Naive thymus-derived CD4-positive, alpha-beta T cell (primary cell): ENCODE measurements around the gene DNAH1. TPM values are rescaled to one million over a fixed set of nuclear protein-coding genes. Genes with fewer than 3 reads are reported as not detected.

ENCODE experiments used
- ATAC-seq: fragments of 150-1000 bp; cut with Tn5 transposase; 2 replicates; pipeline ENCODE4 v1.10.0; 2021; ENCODE audit warnings: mild to moderate bottlenecking, moderate library complexity
- CTCF ChIA-PET: fragments of 350-600 bp; sonication (Branson Sonifier 250); formaldehyde crosslinking; loops from one replicate; lab custom pipeline; 2021; ENCODE audit warnings: antibody characterized with exemption; lab: Charles Lee
- POLR2A ChIA-PET: fragments of 350-600 bp; sonication (Branson Sonifier 250); formaldehyde crosslinking; loops from one replicate; lab custom pipeline; 2021; ENCODE audit warnings: antibody characterized with exemption, inconsistent platforms; lab: Charles Lee
- DNase-seq, 9 donors: peaks; one replicate each; pipeline versions ENCODE4 v3.0.0 to v3.0.0-alpha.2; 2020 to 2022; ENCODE audit warnings: mixed read lengths in 1 of 9
- H3K27ac ChIP-seq: one replicate; pipeline ENCODE4 v1.7.0; 2013; ENCODE audit warnings: mild to moderate bottlenecking, low read depth, low read length, moderate library complexity
- H3K27me3 ChIP-seq, 2 donors: one replicate each; pipeline ENCODE4 v1.7.0; 2013; ENCODE audit warnings: low read length in 2 of 2, mild to moderate bottlenecking in 2 of 2, moderate library complexity in 2 of 2; ENCODE audit not compliant: control insufficient read depth in 2 of 2, insufficient read depth in 2 of 2
- H3K36me3 ChIP-seq, 3 experiments: 1 replicate in 2 of 3; 2 replicates in 1 of 3; pipeline ENCODE4 v1.7.0; 2013; ENCODE audit warnings: low read length in 3 of 3, mild to moderate bottlenecking in 3 of 3, moderate library complexity in 1 of 3; ENCODE audit not compliant: insufficient read depth in 3 of 3, control insufficient read depth in 2 of 3
- H3K4me1 ChIP-seq, 2 donors: one replicate each; pipeline ENCODE4 v1.7.0; 2013; ENCODE audit warnings: low read length in 2 of 2, mild to moderate bottlenecking in 2 of 2, moderate library complexity in 1 of 2; ENCODE audit not compliant: control insufficient read depth in 2 of 2, insufficient read depth in 2 of 2
- H3K4me3 ChIP-seq: 2 replicates; pipeline ENCODE4 v1.7.0; 2013; ENCODE audit warnings: mild to moderate bottlenecking, low read length
- H3K9me3 ChIP-seq, 3 experiments: 1 replicate in 2 of 3; 2 replicates in 1 of 3; pipeline ENCODE4 v1.7.0; 2013; ENCODE audit warnings: low read length in 3 of 3; ENCODE audit not compliant: control insufficient read depth in 2 of 3
- H3K27ac Mint-ChIP-seq, 9 donors: one replicate each; pipeline ENCODE4 v1.8.0; 2020 to 2022; ENCODE audit warnings: mixed read lengths in 9 of 9, mild to moderate bottlenecking in 8 of 9, moderate library complexity in 5 of 9, inconsistent platforms in 2 of 9
- H3K27me3 Mint-ChIP-seq, 5 donors: one replicate each; pipeline ENCODE4 v1.8.0; 2021 to 2022; ENCODE audit warnings: mixed read lengths in 5 of 5, mild to moderate bottlenecking in 1 of 5
- H3K36me3 Mint-ChIP-seq, 5 donors: one replicate each; pipeline ENCODE4 v1.8.0; 2020 to 2022; ENCODE audit warnings: mixed read lengths in 5 of 5, mild to moderate bottlenecking in 3 of 5, inconsistent platforms in 1 of 5
- H3K4me1 Mint-ChIP-seq, 7 donors: one replicate each; pipeline ENCODE4 v1.8.0; 2020 to 2022; ENCODE audit warnings: mixed read lengths in 7 of 7, mild to moderate bottlenecking in 3 of 7, inconsistent platforms in 1 of 7
- H3K4me3 Mint-ChIP-seq, 10 donors: one replicate each; pipeline ENCODE4 v1.8.0; 2020 to 2022; ENCODE audit warnings: mild to moderate bottlenecking in 10 of 10, mixed read lengths in 10 of 10, moderate library complexity in 6 of 10, inconsistent platforms in 2 of 10
- H3K9me3 Mint-ChIP-seq, 11 donors: one replicate each; pipeline ENCODE4 v1.8.0; 2020 to 2022; ENCODE audit warnings: mixed read lengths in 11 of 11, mild to moderate bottlenecking in 4 of 11, inconsistent platforms in 1 of 11, moderate library complexity in 1 of 11
- intact Hi-C, 2 donors: fragments of 100-400 bp; cut with micrococcal nuclease; formaldehyde crosslinking; loops; one replicate each; pipeline ENCODE4 v1.15.1; 2023
- polyA plus RNA-seq, 2 donors: library from polyadenylated mRNA; unstranded; fragments of 300-500 nt; fragmentation: Illumina TruSeq; gene quantifications; one replicate each; pipeline ENCODE4 v1.2.3, GENCODE V29; 2021
- total RNA-seq, 6 experiments: library from RNA in 5 of 6; stranded (reverse) in 5 of 6; gene quantifications; 1 replicate in 5 of 6; 2 replicates in 1 of 6; pipeline ENCODE4 v1.2.3 and lab custom pipeline; 2021 to 2026

DNAH1 gene
- total and polyA plus RNA-seq, 7 experiments from 2014 or later = 0.35 to 69.2 (median 48.2) TPM

DNA sequence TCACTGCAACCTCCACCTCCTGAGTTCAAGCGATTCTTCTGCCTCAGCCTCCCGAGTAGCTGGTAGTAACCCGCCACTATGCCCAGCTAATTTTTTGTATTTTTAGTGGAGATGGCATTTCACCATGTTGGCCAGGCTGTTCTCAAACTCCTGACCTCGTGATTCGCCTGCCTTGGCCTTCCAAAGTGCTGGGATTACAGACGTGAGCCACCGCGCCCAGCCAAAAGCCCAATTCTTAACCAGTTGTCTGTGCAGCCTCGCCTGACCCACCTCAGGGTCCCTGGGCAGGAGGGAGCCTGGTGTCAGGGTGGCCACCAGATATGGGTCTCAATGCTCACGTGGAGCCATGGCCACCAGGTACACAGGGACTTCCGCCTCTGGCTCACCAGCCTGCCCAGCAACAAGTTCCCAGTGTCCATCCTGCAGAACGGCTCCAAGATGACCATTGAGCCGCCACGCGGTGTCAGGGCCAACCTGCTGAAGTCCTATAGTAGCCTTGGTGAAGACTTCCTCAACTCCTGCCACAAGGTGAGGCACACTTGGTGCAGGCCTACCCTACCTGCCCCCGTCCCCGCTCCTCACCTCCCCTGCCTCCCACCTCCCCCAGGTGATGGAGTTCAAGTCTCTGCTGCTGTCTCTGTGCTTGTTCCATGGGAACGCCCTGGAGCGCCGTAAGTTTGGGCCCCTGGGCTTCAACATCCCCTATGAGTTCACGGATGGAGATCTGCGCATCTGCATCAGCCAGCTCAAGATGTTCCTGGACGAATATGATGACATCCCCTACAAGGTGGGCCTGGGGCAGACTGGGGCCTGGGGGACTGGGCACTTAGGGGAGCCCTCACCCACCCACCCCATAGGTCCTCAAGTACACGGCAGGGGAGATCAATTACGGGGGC is 80.1 kb downstream of the DNAH1 start:
- no peaks in the 10 kb centered on the region for H3K27me3 Mint-ChIP-seq
- H3K4me3 ChIP-seq = no peak overlapping the region
- intact Hi-C loops = no loop called here
- no peaks in the 10 kb centered on the region for H3K27me3 ChIP-seq
- peaks cover 0 to 84% (median 0%) of the 10 kb centered on the region in 3 experiments for H3K36me3 ChIP-seq
- no peaks in the 10 kb centered on the region for H3K4me1 ChIP-seq
- ATAC-seq (no peak), DNase-seq (no peak)
- H3K9me3 ChIP-seq = no peaks in the 10 kb centered on the region
- H3K4me1 Mint-ChIP-seq = no peaks in the 10 kb centered on the region
- POLR2A ChIA-PET = no interaction called here
- H3K9me3 Mint-ChIP-seq = no peaks in the 10 kb centered on the region
- CTCF ChIA-PET = no interaction called here
- no peak overlapping the region for H3K27ac ChIP-seq
- peaks cover 0 to 20% (median 14%) of the 10 kb centered on the region in 5 donors for H3K36me3 Mint-ChIP-seq
- no peak overlapping the region for H3K27ac Mint-ChIP-seq
- no peak overlapping the region for H3K4me3 Mint-ChIP-seq

- ChIA-PET CTCF (no interaction called here), POLR2A (no interaction called here)
- H3K4me3 Mint-ChIP-seq = no peak overlapping the region
- no peaks in the 10 kb centered on the region for H3K4me1 Mint-ChIP-seq
- Histone ChIP-seq H3K9me3 (no peaks in the 10 kb centered on the region), H3K27me3 (no peaks in the 10 kb centered on the region), H3K36me3 (peaks cover 0 to 84% (median 0%) of the 10 kb centered on the region in 3 experiments), H3K27ac (no peak overlapping the region), H3K4me3 (no peak overlapping the region), H3K4me1 (no peaks in the 10 kb centered on the region)
- no peaks in the 10 kb centered on the region for H3K27me3 Mint-ChIP-seq
- DNase-seq (no peak), ATAC-seq (no peak)
- intact Hi-C loops = no loop called here
- H3K27ac Mint-ChIP-seq = peak overlapping the region in 1 of 9 donors; percentile 46
- no peaks in the 10 kb centered on the region for H3K9me3 Mint-ChIP-seq
- H3K36me3 Mint-ChIP-seq = peaks cover 0 to 17% (median 7%) of the 10 kb centered on the region in 5 donors
Measured at GRCh38 chr3:52396907-52397591, 80.9 kb downstream of the DNAH1 start.

DNA sequence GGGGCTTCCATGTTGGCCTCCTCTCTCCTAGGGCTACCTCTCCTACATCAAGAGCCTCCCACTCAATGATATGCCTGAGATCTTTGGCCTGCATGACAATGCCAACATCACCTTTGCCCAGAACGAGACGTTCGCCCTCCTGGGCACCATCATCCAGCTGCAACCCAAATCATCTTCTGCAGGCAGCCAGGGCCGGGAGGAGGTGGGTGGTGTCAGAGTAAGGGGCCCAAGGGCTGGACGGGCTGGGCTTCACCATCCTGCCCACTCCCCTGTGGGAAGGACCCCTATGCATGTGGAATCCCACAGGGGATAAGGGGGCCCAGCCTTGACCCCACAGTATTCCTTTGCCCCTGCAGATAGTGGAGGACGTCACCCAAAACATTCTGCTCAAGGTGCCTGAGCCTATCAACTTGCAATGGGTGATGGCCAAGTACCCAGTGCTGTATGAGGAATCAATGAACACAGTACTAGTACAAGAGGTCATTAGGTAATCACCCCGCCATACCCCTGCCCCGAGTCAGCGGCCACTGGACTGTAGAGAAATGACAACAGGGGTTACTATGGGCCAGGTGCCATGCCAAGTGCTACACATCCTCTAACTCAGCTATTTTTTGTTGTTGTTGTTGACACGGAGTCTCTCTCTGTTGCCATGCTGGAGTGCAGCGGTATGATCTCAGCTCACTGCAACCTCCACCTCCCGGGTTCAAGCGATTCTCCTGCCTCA is 81.7 kb downstream of the DNAH1 start:
- ChIA-PET POLR2A (no interaction called here), CTCF (no interaction called here)
- intact Hi-C loops = no loop called here
- ATAC-seq (no peak), DNase-seq (no peak)
- Histone ChIP-seq H3K4me3 (no peak overlapping the region), H3K27ac (no peak overlapping the region), H3K9me3 (no peaks in the 10 kb centered on the region), H3K36me3 (peaks cover 0 to 84% (median 5%) of the 10 kb centered on the region in 3 experiments), H3K4me1 (no peaks in the 10 kb centered on the region), H3K27me3 (no peaks in the 10 kb centered on the region)
- H3K4me3 Mint-ChIP-seq = no peak overlapping the region
- no peaks in the 10 kb centered on the region for H3K27me3 Mint-ChIP-seq
- H3K4me1 Mint-ChIP-seq = no peaks in the 10 kb centered on the region
- peaks cover 0 to 21% (median 6%) of the 10 kb centered on the region in 5 donors for H3K36me3 Mint-ChIP-seq
- peak overlapping the region in 1 of 9 donors; percentile 13 for H3K27ac Mint-ChIP-seq
- no peaks in the 10 kb centered on the region for H3K9me3 Mint-ChIP-seq

- Mint-ChIP-seq H3K27ac (peak overlapping the region in 1 of 9 donors; percentile 38), H3K9me3 (no peaks in the 10 kb centered on the region), H3K4me3 (no peak overlapping the region), H3K4me1 (no peaks in the 10 kb centered on the region), H3K36me3 (peaks cover 0 to 22% (median 6%) of the 10 kb centered on the region in 5 donors), H3K27me3 (no peaks in the 10 kb centered on the region)
- H3K4me3 ChIP-seq = no peak overlapping the region
- H3K27me3 ChIP-seq = no peaks in the 10 kb centered on the region
- intact Hi-C loops = no loop called here
- DNase-seq (no peak), ATAC-seq (no peak)
- peaks cover 0 to 84% (median 11%) of the 10 kb centered on the region in 3 experiments for H3K36me3 ChIP-seq
- H3K27ac ChIP-seq = no peak overlapping the region
- CTCF ChIA-PET = no interaction called here
- no peaks in the 10 kb centered on the region for H3K9me3 ChIP-seq
- POLR2A ChIA-PET = no interaction called here
- no peaks in the 10 kb centered on the region for H3K4me1 ChIP-seq
Measured at GRCh38 chr3:52398670-52399081, 82.6 kb downstream of the DNAH1 start.

DNA sequence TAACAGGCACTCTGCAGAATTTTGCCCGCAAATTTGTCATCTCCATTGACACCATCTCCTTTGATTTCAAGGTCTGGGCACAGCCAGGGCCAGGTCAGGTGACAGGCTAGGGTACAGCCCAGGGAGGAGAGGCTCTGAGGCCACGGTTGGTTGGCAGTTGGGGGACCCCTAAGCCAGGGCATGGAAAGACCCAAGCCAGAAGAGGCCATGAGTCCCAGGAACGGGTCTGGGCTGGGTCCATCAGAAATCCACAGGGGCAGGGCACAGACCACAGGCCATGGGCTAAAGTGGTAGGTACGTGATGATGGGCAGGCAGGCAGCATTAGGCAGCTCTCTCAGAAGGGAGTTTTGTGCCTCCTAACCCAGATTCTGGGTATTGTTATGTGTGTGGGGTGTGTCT is 83.0 kb downstream of the DNAH1 start:
- no peaks in the 10 kb centered on the region for H3K9me3 ChIP-seq
- H3K36me3 ChIP-seq = peaks cover 0 to 84% (median 11%) of the 10 kb centered on the region in 3 experiments
- no peak overlapping the region for H3K4me3 ChIP-seq
- Mint-ChIP-seq H3K27ac (peak overlapping the region in 1 of 9 donors; percentile 76), H3K4me3 (no peak overlapping the region), H3K36me3 (peaks cover 0 to 27% (median 10%) of the 10 kb centered on the region in 5 donors), H3K4me1 (no peaks in the 10 kb centered on the region), H3K9me3 (no peaks in the 10 kb centered on the region), H3K27me3 (no peaks in the 10 kb centered on the region)
- ATAC-seq = no peak
- H3K27ac ChIP-seq = no peak overlapping the region
- DNase-seq = no peak
- H3K27me3 ChIP-seq = no peaks in the 10 kb centered on the region
- ChIA-PET POLR2A (no interaction called here), CTCF (no interaction called here)
- no peaks in the 10 kb centered on the region for H3K4me1 ChIP-seq
- intact Hi-C loops = no loop called here

DNA sequence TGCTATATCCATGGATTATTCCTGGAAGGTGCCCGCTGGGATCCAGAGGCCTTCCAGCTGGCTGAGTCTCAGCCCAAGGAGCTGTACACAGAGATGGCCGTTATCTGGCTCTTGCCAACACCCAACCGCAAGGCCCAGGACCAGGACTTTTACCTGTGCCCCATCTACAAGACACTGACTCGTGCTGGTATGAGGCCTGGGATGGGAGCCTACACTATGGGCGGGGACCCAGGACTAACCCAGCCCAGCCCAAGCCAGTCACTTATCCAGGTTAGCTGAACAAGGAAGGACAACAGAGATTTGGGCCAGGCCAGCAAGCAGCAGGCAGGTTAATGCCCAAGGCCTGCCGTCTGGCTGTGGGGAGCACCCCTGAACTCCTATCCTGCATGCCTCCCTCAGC is 83.5 kb downstream of the DNAH1 start:
- Mint-ChIP-seq H3K36me3 (peaks cover 0 to 31% (median 10%) of the 10 kb centered on the region in 5 donors), H3K9me3 (no peaks in the 10 kb centered on the region), H3K27me3 (no peaks in the 10 kb centered on the region), H3K27ac (no peak overlapping the region), H3K4me3 (no peak overlapping the region), H3K4me1 (no peaks in the 10 kb centered on the region)
- no peaks in the 10 kb centered on the region for H3K27me3 ChIP-seq
- intact Hi-C loops = no loop called here
- ChIA-PET POLR2A (no interaction called here), CTCF (no interaction called here)
- ATAC-seq = no peak
- no peak overlapping the region for H3K27ac ChIP-seq
- no peak for DNase-seq
- H3K9me3 ChIP-seq = no peaks in the 10 kb centered on the region
- H3K4me3 ChIP-seq = no peak overlapping the region
- peaks cover 0 to 84% (median 16%) of the 10 kb centered on the region in 3 experiments for H3K36me3 ChIP-seq
- H3K4me1 ChIP-seq = no peaks in the 10 kb centered on the region
